IPS DF 19.7 (cell line): Measurements from ENCODE around the gene SCD5.

Experiments
- DNase-seq: peaks from one replicate; pipeline ENCODE4 v3.0.0-alpha.2; 2013; ENCODE audit warnings: low read depth, low spot score

Gene SCD5

GRCh38 chr4:82726596-82726995 lies 72.0 kb downstream of the SCD5 start:
- DNase-seq = no peak

- no peak for DNase-seq
Observed at GRCh38 chr4:82721819-82722423, 76.7 kb downstream of the SCD5 start.

GRCh38 chr4:82718162-82718940 lies 80.2 kb downstream of the SCD5 start:
- DNase-seq = no peak

GRCh38 chr4:82715731-82716617 lies 82.6 kb downstream of the SCD5 start:
- no peak for DNase-seq

- DNase-seq = no peak
Observed at GRCh38 chr4:82713856-82714255, 84.7 kb downstream of the SCD5 start.

- no peak for DNase-seq
Observed at GRCh38 chr4:82712561-82712960, 86.0 kb downstream of the SCD5 start.

GRCh38 chr4:82711158-82711785 lies 87.3 kb downstream of the SCD5 start:
- DNase-seq = no peak

GRCh38 chr4:82710197-82710929 lies 88.2 kb downstream of the SCD5 start:
- DNase-seq = no peak

- no peak for DNase-seq
Observed at GRCh38 chr4:82708982-82709381, 89.6 kb downstream of the SCD5 start.

- DNase-seq = no peak
Observed at GRCh38 chr4:82706349-82707000, 92.1 kb downstream of the SCD5 start.

- no peak for DNase-seq
Observed at GRCh38 chr4:82705928-82706300, 92.7 kb downstream of the SCD5 start.

GRCh38 chr4:82705169-82705927 lies 93.2 kb downstream of the SCD5 start:
- no peak for DNase-seq

- DNase-seq = no peak
Observed at GRCh38 chr4:82704156-82704555, 94.4 kb downstream of the SCD5 start.

- no peak for DNase-seq
Observed at GRCh38 chr4:82698412-82698811, 100.2 kb downstream of the SCD5 start.

- no peak for DNase-seq
Observed at GRCh38 chr4:82697561-82697960, 101.0 kb downstream of the SCD5 start.

- no peak for DNase-seq
Observed at GRCh38 chr4:82696117-82696860, 102.3 kb downstream of the SCD5 start.

- DNase-seq = no peak
Observed at GRCh38 chr4:82694892-82695291, 103.7 kb downstream of the SCD5 start.

- DNase-seq = no peak
Observed at GRCh38 chr4:82694046-82694445, 104.5 kb downstream of the SCD5 start.

GRCh38 chr4:82692101-82692780 lies 106.4 kb downstream of the SCD5 start:
- DNase-seq = no peak
